GM23248 (cell line): ENCODE data around the gene OR5L2. TPM values are rescaled to one million over a fixed set of nuclear protein-coding genes. Genes with fewer than 3 reads are reported as not detected.

Experiments
- DNase-seq: peaks from one replicate; pipeline ENCODE4 v3.0.0-alpha.2; 2015
- H2AFZ ChIP-seq: fragments of 200-600 bp; sonication (generic); 2 replicates; pipeline ENCODE4 v1.6.1; 2016; ENCODE audit warnings: antibody characterized with exemption
- H3F3A ChIP-seq: fragments of 200-600 bp; sonication (generic); 2 replicates; pipeline ENCODE4 v1.6.1; 2016; ENCODE audit warnings: mild to moderate bottlenecking, antibody characterized with exemption, mixed run types; ENCODE audit not compliant: insufficient read depth
- H3K27ac ChIP-seq: fragments of 200-600 bp; sonication (generic); 2 replicates; pipeline ENCODE4 v1.5.1; 2016; ENCODE audit warnings: mild to moderate bottlenecking
- H3K27me3 ChIP-seq: fragments of 200-600 bp; sonication (generic); replicated peaks from 2 replicates; pipeline ENCODE4 v1.6.1; 2016; ENCODE audit warnings: mild to moderate bottlenecking; ENCODE audit not compliant: insufficient read depth
- H3K36me3 ChIP-seq: fragments of 200-600 bp; sonication (generic); 2 replicates; pipeline ENCODE4 v1.6.1; 2016; ENCODE audit warnings: low read depth, mild to moderate bottlenecking
- H3K4me1 ChIP-seq: fragments of 200-600 bp; sonication (generic); 2 replicates; pipeline ENCODE4 v1.6.1; 2016; ENCODE audit warnings: mild to moderate bottlenecking; ENCODE audit not compliant: insufficient read depth
- H3K4me2 ChIP-seq: fragments of 200-600 bp; sonication (generic); one replicate; pipeline ENCODE4 v1.6.1; 2016; ENCODE audit warnings: mild to moderate bottlenecking; ENCODE audit not compliant: unreplicated experiment
- H3K4me3 ChIP-seq: fragments of 200-600 bp; sonication (generic); 2 replicates; pipeline ENCODE4 v1.5.1; 2016; ENCODE audit warnings: mild to moderate bottlenecking
- H3K79me2 ChIP-seq: fragments of 200-600 bp; sonication (generic); 2 replicates; pipeline ENCODE4 v1.6.1; 2016; ENCODE audit warnings: mild to moderate bottlenecking; ENCODE audit not compliant: insufficient read depth
- H3K9ac ChIP-seq: fragments of 200-600 bp; sonication (generic); 2 replicates; pipeline ENCODE4 v1.6.1; 2016; ENCODE audit warnings: mild to moderate bottlenecking
- H3K9me2 ChIP-seq: fragments of 200-600 bp; sonication (generic); 2 replicates; pipeline ENCODE4 v1.6.1; 2016; ENCODE audit warnings: mixed run types, mild to moderate bottlenecking, moderate library complexity; ENCODE audit not compliant: insufficient read depth
- H3K9me3 ChIP-seq: fragments of 200-600 bp; sonication (generic); one replicate; pipeline ENCODE4 v1.6.1; 2017; ENCODE audit warnings: low read depth
- H4K20me1 ChIP-seq: fragments of 200-600 bp; sonication (generic); 2 replicates; pipeline ENCODE4 v1.6.0; 2016; ENCODE audit not compliant: insufficient read depth
- EZH2 ChIP-seq: fragments of 200-600 bp; sonication (generic); IDR thresholded peaks from 2 replicates; pipeline ENCODE4 v1.6.1; 2018; ENCODE audit warnings: antibody characterized with exemption, mild to moderate bottlenecking; ENCODE audit not compliant: insufficient read depth, poor library complexity, severe bottlenecking
- EZH2phosphoT487 ChIP-seq: fragments of 200-600 bp; sonication (generic); IDR thresholded peaks from 2 replicates; pipeline ENCODE4 v1.6.1; 2018; ENCODE audit warnings: antibody characterized with exemption, moderate library complexity, mild to moderate bottlenecking, low read depth; ENCODE audit not compliant: insufficient read depth
- WGBS, 2 experiments: methylation state at CpG; one replicate each; pipeline ENCODE4 v1.1.6; 2015 to 2017; ENCODE audit warnings: low lambda C conversion rate in 2 of 2, low coverage in 1 of 2; ENCODE audit errors: missing lambda C conversion rate in 2 of 2; 5-methylcytosine and 5-hydroxymethylcytosine counted together
- in situ Hi-C: fragments of 300-500 bp; cut with MboI; formaldehyde crosslinking; loops from 2 replicates; pipeline ENCODE4 v1.15.0; 2020
- polyA plus RNA-seq: library from polyadenylated mRNA; unstranded; fragments of >200 nt; fragmentation: Nextera tagmentation; extraction: Ambion mirVana; gene quantifications from 2 replicates; pipeline ENCODE4 v1.2.1, GENCODE V29; 2016
- total RNA-seq: library from RNA; depleted of rRNA; stranded (reverse); fragments of >200 nt; shearing (Covaris generic); gene quantifications from 2 replicates; pipeline ENCODE4 v1.2.3, GENCODE V29; 2014; rRNA removed

The OR5L2 gene
- total RNA-seq, result not detected in 2 replicates
- not detected in 2 replicates for polyA plus RNA-seq

- in situ Hi-C loops, result no loop called here
- H3K9ac ChIP-seq, result no peak within 1 kb of the TSS
These were observed at the start of gene OR5L2 for GRCh38 chr11:55826919-55827318. Gene OR5L2, plus strand, starts transcription at chr11:55827219. Its CDS starts 0 bp downstream, at chr11:55827219.

GRCh38 chr11:55791606-55792005, 35.4 kb upstream of the OR5L2 start:
- no peaks in the 10 kb centered on the region for H4K20me1 ChIP-seq
- no peak overlapping the region for H2AFZ ChIP-seq
- in situ Hi-C loops, result no loop called here
- H3K27me3 ChIP-seq, result no peaks in the 10 kb centered on the region
- H3K9me3 ChIP-seq, result no peaks in the 10 kb centered on the region
- H3K4me2 ChIP-seq, result no peak overlapping the region
- no peaks in the 10 kb centered on the region for H3K9me2 ChIP-seq
- H3F3A ChIP-seq, result no peaks in the 10 kb centered on the region
- H3K4me3 ChIP-seq, result no peak overlapping the region
- H3K9ac ChIP-seq, result no peak overlapping the region
- no peaks in the 10 kb centered on the region for H3K36me3 ChIP-seq
- 35 to 58% methylated on average over 1 of the region's 1 CpG for WGBS, 2 experiments
- no peak for TF ChIP-seq EZH2
- TF ChIP-seq EZH2phosphoT487, result no peak
- no peak for DNase-seq
- no peaks in the 10 kb centered on the region for H3K79me2 ChIP-seq
- H3K27ac ChIP-seq, result no peak overlapping the region
- H3K4me1 ChIP-seq, result no peaks in the 10 kb centered on the region

More at GRCh38 chr11:55826919-55827318, at the start of gene OR5L2:
- no peak within 1 kb of the TSS for H3K4me2 ChIP-seq
- H3K4me3 ChIP-seq, result no peak within 1 kb of the TSS
- H3K27ac ChIP-seq, result no peak within 1 kb of the TSS
- H4K20me1 ChIP-seq, result no peaks in the 10 kb centered on the region
- H3K36me3 ChIP-seq, result no peaks in the 10 kb centered on the region
- H3K4me1 ChIP-seq, result no peaks in the 10 kb centered on the region
- no peaks in the 10 kb centered on the region for H3K9me2 ChIP-seq
- H3F3A ChIP-seq, result no peaks in the 10 kb centered on the region
- H3K27me3 ChIP-seq, result no peaks in the 10 kb centered on the region
- H2AFZ ChIP-seq, result no peak within 1 kb of the TSS
- H3K79me2 ChIP-seq, result no peaks in the 10 kb centered on the region
- no peak for DNase-seq
- TF ChIP-seq EZH2phosphoT487 (no peak), EZH2 (no peak)
- no peaks in the 10 kb centered on the region for H3K9me3 ChIP-seq

GRCh38 chr11:55793321-55793720, 33.7 kb upstream of the OR5L2 start:
- no peak overlapping the region for H3K4me3 ChIP-seq
- no peak for DNase-seq
- no peak overlapping the region for H3K4me2 ChIP-seq
- H3F3A ChIP-seq, result no peaks in the 10 kb centered on the region
- TF ChIP-seq EZH2 (no peak), EZH2phosphoT487 (no peak)
- WGBS, 2 experiments, result 11 to 14% methylated on average over 2 of the region's 2 CpGs
- H3K9me3 ChIP-seq, result no peaks in the 10 kb centered on the region
- no peaks in the 10 kb centered on the region for H3K79me2 ChIP-seq
- no peaks in the 10 kb centered on the region for H4K20me1 ChIP-seq
- no peak overlapping the region for H3K9ac ChIP-seq
- H3K27me3 ChIP-seq, result no peaks in the 10 kb centered on the region
- no peak overlapping the region for H3K27ac ChIP-seq
- H2AFZ ChIP-seq, result no peak overlapping the region
- H3K4me1 ChIP-seq, result no peaks in the 10 kb centered on the region
- no peaks in the 10 kb centered on the region for H3K36me3 ChIP-seq
- no peaks in the 10 kb centered on the region for H3K9me2 ChIP-seq
- in situ Hi-C loops, result no loop called here

GRCh38 chr11:55795256-55795655, 31.8 kb upstream of the OR5L2 start, which contains the start of gene OR5D14:
Gene OR5D14, plus strand, starts transcription at chr11:55795556. Its CDS starts 0 bp downstream, at chr11:55795556.
- TF ChIP-seq EZH2phosphoT487 (no peak), EZH2 (no peak)
- in situ Hi-C loops, result no loop called here

GRCh38 chr11:55806248-55806647, 20.8 kb upstream of the OR5L2 start:
- Histone ChIP-seq H3K36me3 (no peaks in the 10 kb centered on the region), H3K9me3 (no peaks in the 10 kb centered on the region), H3K4me2 (no peak overlapping the region), H3K9me2 (no peaks in the 10 kb centered on the region), H3K27ac (no peak overlapping the region), H3K4me3 (no peak overlapping the region), H3K27me3 (no peaks in the 10 kb centered on the region), H2AFZ (no peak overlapping the region), H3K4me1 (no peaks in the 10 kb centered on the region), H3K9ac (no peak overlapping the region), H4K20me1 (no peaks in the 10 kb centered on the region), H3K79me2 (no peaks in the 10 kb centered on the region), H3F3A (no peaks in the 10 kb centered on the region)
- TF ChIP-seq EZH2, result no peak
- TF ChIP-seq EZH2phosphoT487, result no peak
- WGBS, 2 experiments, result 28 to 47% methylated on average over 1 of the region's 1 CpG
- in situ Hi-C loops, result loop anchor here (25.0 kb wide), 1 partner anchor 1231 kb away; no protein-coding TSS in a partner anchor
- DNase-seq, result no peak

More at GRCh38 chr11:55795256-55795655, 31.8 kb upstream of the OR5L2 start, which contains the start of gene OR5D14:
- no peak within 1 kb of the TSS for H2AFZ ChIP-seq
- H3K27ac ChIP-seq, result no peak within 1 kb of the TSS
- no peaks in the 10 kb centered on the region for H4K20me1 ChIP-seq
- no peaks in the 10 kb centered on the region for H3K36me3 ChIP-seq
- H3K4me1 ChIP-seq, result no peaks in the 10 kb centered on the region
- H3K9me2 ChIP-seq, result no peaks in the 10 kb centered on the region
- no peak for DNase-seq
- H3F3A ChIP-seq, result no peaks in the 10 kb centered on the region
- no peaks in the 10 kb centered on the region for H3K27me3 ChIP-seq
- H3K79me2 ChIP-seq, result no peaks in the 10 kb centered on the region
- no peaks in the 10 kb centered on the region for H3K9me3 ChIP-seq
- H3K4me3 ChIP-seq, result no peak within 1 kb of the TSS
- H3K4me2 ChIP-seq, result no peak within 1 kb of the TSS
- no peak within 1 kb of the TSS for H3K9ac ChIP-seq
